Muscle of leg (tissue), 11 donors: ENCODE results near the gene MRTFA. TPM values are rescaled to one million over a fixed set of nuclear protein-coding genes. Genes with fewer than 3 reads are reported as not detected.

ENCODE experiments used
- DNase-seq: peaks from one replicate; pipeline ENCODE4 v3.0.0; 2013
- H3K27ac ChIP-seq: one replicate; pipeline ENCODE4 v1.5.1; 2013; ENCODE audit warnings: mild to moderate bottlenecking, low read length, control low read depth
- H3K27me3 ChIP-seq: one replicate; pipeline ENCODE4 v1.6.1; 2013; ENCODE audit warnings: low read length; ENCODE audit not compliant: control insufficient read depth, insufficient read depth
- H3K36me3 ChIP-seq: one replicate; pipeline ENCODE4 v1.6.1; 2013; ENCODE audit warnings: low read length; ENCODE audit not compliant: control insufficient read depth, insufficient read depth
- H3K4me1 ChIP-seq: one replicate; pipeline ENCODE4 v1.6.1; 2013; ENCODE audit warnings: low read length; ENCODE audit not compliant: control insufficient read depth, insufficient read depth
- H3K4me3 ChIP-seq: one replicate; pipeline ENCODE4 v1.5.1; 2013; ENCODE audit warnings: low read length, control low read depth
- H3K9me3 ChIP-seq: replicated peaks from 2 replicates; pipeline ENCODE4 v1.6.1; 2013; ENCODE audit warnings: low read depth, low read length; ENCODE audit not compliant: control insufficient read depth
- WGBS: methylation state at CpG from one replicate; pipeline ENCODE4 v1.1.5; 2013; ENCODE audit warnings: missing lambda C conversion rate; ENCODE audit not compliant: insufficient coverage; 5-methylcytosine and 5-hydroxymethylcytosine counted together
- polyA plus RNA-seq, 8 donors: library from polyadenylated mRNA; unstranded; fragments of 120-200 nt; gene quantifications; one replicate each; pipeline versions ENCODE4 v1.2.1 to v1.2.3, GENCODE V29; 2013; ENCODE audit warnings: inconsistent platforms in 1 of 8, low replicate concordance in 1 of 8; ENCODE audit not compliant: insufficient read length in 8 of 8, insufficient read depth in 1 of 8
- total RNA-seq: library from RNA; stranded (reverse); fragments of 120-200 nt; gene quantifications from one replicate; pipeline ENCODE4 v1.2.4, GENCODE V29; 2013

MRTFA gene
- total and polyA plus RNA-seq, 9 donors = 19.0 to 35.7 (median 29.5) TPM

DNA sequence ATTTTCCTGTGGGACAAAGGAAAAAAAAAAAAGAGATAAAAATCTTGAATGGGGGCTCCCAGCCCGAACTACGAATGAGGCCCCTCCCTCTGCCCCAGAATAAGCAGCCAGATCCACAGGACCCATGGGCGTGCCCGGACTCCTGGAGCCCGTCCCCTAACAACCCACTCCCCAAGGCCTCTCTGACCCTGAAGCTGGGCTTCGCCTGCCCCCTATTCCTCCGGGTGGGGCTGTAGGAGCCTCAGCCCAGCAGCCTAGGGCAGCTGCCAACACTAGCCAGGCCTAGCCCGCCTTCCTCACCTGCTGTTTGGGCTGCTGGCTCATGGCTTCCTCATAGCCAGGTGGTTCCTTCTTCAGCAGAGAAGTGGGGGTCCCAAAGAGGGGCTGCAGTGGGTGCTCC, 219.5 kb downstream of the MRTFA start:
- Histone ChIP-seq H3K27ac (no peak overlapping the region), H3K9me3 (no peaks in the 10 kb centered on the region), H3K27me3 (no peaks in the 10 kb centered on the region), H3K4me3 (no peak overlapping the region), H3K36me3 (peaks cover 77% of the 10 kb centered on the region), H3K4me1 (peaks cover 50% of the 10 kb centered on the region)
- 93% methylated on average over 8 of the region's 8 CpGs for WGBS
- no peak for DNase-seq

DNA sequence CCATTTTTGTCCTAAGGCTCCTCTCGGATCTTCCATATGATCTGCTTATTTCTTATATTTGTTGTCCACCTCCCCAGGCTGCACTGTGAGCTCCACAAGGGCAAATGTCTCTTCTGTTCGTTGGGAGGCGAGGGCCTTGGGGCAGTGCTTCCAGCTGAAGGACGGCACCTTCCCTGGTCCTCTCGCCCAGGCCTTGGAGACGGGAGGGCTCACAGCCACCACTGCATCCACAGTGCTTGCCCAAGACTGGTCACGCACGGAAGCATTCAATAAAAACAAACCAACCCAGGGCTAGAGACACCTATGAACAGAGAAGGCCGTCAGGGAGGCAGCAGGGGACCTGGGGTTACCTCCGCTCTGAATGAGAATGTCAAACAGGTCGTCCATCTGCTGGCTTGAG, 219.9 kb downstream of the MRTFA start:
- peaks cover 47% of the 10 kb centered on the region for H3K4me1 ChIP-seq

DNA sequence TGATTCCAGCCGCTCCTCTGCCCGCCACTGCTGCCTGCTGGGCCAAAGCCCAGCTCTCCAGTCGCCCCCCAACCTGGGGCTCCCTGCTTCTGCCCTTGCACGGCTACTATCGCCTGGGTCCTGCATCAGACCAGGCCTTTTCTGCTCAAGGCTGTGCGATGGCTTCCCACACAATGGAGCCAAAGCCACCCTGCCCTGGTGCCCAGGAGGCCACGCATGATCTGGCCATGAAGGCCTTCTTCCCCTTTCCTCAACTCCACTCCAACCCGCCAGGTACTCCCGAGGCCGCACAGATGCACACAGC, 220.3 kb downstream of the MRTFA start:
- no peaks in the 10 kb centered on the region for H3K9me3 ChIP-seq
- DNase-seq = no peak
- no peak overlapping the region for H3K4me3 ChIP-seq
- no peaks in the 10 kb centered on the region for H3K27me3 ChIP-seq
- WGBS = 94% methylated on average over 9 of the region's 10 CpGs
- no peak overlapping the region for H3K27ac ChIP-seq
- peaks cover 75% of the 10 kb centered on the region for H3K36me3 ChIP-seq
- peaks cover 47% of the 10 kb centered on the region for H3K4me1 ChIP-seq

More for the DNA sequence above, 219.9 kb downstream of the MRTFA start:
- H3K27ac ChIP-seq = no peak overlapping the region
- 87% methylated on average over 7 of the region's 11 CpGs for WGBS
- H3K27me3 ChIP-seq = no peaks in the 10 kb centered on the region
- H3K36me3 ChIP-seq = peaks cover 75% of the 10 kb centered on the region
- no peak for DNase-seq
- no peak overlapping the region for H3K4me3 ChIP-seq
- no peaks in the 10 kb centered on the region for H3K9me3 ChIP-seq

DNA sequence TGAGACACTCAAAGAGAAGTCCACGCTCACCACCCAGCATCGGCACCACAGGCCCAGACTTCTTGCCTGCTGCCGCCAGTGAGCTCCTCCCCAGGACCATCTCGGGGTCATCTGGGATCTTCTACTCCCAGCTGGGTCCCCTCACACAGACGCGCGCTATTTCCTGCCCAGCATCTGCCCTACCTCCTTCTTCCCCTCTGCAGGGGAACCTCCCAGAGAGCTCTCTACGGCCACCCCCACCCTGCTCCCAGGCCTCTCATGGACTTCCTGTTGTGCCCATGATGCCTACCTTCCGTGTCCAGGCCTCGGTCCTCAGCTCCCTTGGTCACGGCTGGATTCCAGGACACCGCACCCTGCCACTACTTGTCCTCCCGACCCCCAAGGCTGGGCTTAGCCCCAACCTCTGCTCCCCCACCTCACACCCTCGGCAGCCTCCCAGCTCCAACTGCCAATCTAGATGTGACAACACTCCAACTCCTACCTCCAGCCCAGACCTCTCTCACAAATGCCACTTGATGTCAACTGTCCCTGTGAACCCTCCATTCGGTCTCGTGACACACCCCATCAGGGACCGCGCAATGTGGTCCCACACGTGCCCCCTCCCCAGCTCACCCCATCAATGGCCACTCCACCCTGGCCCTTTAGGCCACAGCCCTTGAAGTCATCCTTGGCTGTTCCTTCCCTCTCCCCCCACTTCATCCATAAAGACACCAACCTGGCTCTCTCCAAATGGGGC, 220.8 kb downstream of the MRTFA start:
- Histone ChIP-seq H3K36me3 (peaks cover 75% of the 10 kb centered on the region), H3K27ac (no peak overlapping the region), H3K4me1 (peaks cover 47% of the 10 kb centered on the region), H3K9me3 (no peaks in the 10 kb centered on the region), H3K4me3 (no peak overlapping the region), H3K27me3 (no peaks in the 10 kb centered on the region)
- WGBS = 73% methylated on average over 18 of the region's 19 CpGs
- no peak for DNase-seq

DNA sequence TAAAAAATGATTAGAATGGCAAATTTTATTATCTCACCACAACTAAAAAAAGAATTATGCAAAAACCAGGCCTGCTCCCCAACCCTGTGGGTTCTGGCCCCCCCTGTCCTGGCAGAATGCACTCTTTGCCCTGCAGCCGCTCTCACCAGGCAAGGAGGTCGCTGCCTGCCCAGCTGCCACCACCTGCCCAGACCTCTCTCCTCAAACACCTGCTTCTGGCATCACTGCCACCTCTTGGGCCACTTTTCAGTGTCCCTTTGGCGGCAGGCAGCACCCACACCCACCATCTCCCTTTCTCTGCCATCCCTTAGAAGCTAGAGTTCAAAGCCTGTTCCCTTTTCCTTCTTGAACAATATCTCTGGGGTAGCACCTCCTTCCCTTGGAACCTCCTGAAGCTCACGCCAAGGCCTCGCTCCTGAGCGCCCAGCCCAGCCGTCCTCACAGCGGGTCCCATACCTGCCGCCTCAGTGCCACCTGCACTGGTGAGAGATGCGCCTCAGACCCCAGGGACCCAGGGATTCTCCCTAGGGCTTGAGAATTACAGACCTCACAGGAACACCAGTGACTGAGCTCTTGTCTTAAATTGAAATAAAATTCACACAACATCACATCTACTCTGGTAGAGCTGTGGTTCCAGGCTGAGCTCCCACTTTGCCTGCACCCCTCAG, 221.5 kb downstream of the MRTFA start:
- H3K36me3 ChIP-seq = peaks cover 75% of the 10 kb centered on the region

DNA sequence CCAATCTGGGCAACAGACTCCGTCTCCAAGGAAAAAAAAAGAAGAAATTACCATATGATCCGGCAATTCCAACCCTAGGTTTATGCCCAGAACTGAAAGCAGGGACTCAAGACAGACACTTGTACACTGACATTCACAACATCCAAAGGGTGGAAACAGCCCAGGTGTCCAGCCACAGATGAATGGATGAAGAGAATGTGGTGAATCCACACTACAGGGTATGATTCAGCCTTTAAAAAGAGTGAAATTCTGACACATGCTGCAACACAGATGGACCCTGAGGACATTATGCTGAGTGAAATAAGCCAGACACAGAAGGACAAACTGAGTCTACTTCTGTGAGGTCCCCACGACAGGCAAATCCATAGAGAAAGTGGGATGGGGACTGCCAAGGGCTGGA, 222.2 kb downstream of the MRTFA start:
- Histone ChIP-seq H3K36me3 (peaks cover 75% of the 10 kb centered on the region), H3K4me1 (peaks cover 45% of the 10 kb centered on the region), H3K9me3 (no peaks in the 10 kb centered on the region), H3K4me3 (no peak overlapping the region), H3K27me3 (no peaks in the 10 kb centered on the region), H3K27ac (peak overlapping the region; percentile 13)
- DNase-seq = no peak
- WGBS = 60% methylated on average over 1 of the region's 3 CpGs

More for the DNA sequence above, 221.5 kb downstream of the MRTFA start:
- Histone ChIP-seq H3K27me3 (no peaks in the 10 kb centered on the region), H3K27ac (no peak overlapping the region), H3K4me1 (peaks cover 47% of the 10 kb centered on the region), H3K9me3 (no peaks in the 10 kb centered on the region), H3K4me3 (no peak overlapping the region)
- 88% methylated on average over 10 of the region's 10 CpGs for WGBS
- DNase-seq = no peak

DNA sequence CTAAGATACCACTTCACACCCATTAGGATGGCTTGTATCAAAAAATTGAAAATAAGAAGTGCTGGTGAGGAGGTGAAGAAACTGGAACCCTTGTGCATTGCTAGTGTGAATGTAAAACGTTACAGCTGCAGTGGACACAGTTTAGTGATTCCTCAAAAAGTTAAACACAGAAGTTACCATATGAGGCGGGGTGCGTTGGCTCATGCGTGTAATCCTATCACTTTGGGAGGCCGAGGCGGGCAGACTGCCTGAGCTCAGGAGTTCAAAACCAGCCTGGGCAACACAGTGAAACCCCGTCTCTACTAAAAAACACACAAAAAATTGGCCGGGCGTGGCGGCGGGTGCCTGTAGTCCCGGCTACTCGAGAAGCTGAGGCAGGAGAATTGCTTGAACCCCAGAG, 222.6 kb downstream of the MRTFA start:
- Histone ChIP-seq H3K4me1 (peaks cover 41% of the 10 kb centered on the region), H3K4me3 (no peak overlapping the region), H3K36me3 (peaks cover 76% of the 10 kb centered on the region), H3K9me3 (no peaks in the 10 kb centered on the region), H3K27ac (no peak overlapping the region), H3K27me3 (no peaks in the 10 kb centered on the region)
- DNase-seq = no peak
- 77% methylated on average over 13 of the region's 13 CpGs for WGBS

DNA sequence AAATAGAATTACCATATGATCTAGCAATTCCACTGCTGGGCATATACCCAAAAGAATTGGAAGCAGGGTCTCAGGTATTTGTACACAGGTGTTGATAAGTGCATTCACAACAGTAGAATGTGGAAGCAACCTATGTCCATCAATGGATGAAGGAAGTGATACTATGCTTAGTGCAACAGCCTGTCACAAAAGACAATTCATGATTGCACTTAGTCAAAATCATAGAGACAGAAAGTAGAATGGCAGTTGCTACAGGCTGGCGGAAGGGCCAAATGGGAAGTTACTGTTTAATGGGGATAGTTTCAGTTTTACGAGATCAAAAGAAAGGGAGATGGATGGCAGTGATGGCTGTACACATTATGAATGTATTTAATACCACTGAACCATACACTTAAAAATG, 224.1 kb downstream of the MRTFA start:
- Histone ChIP-seq H3K4me3 (no peak overlapping the region), H3K27ac (no peak overlapping the region), H3K36me3 (peaks cover 77% of the 10 kb centered on the region), H3K27me3 (no peaks in the 10 kb centered on the region), H3K4me1 (peaks cover 28% of the 10 kb centered on the region), H3K9me3 (no peaks in the 10 kb centered on the region)
- WGBS = no CpG with 5 or more reads among the region's 2 CpGs
- no peak for DNase-seq

DNA sequence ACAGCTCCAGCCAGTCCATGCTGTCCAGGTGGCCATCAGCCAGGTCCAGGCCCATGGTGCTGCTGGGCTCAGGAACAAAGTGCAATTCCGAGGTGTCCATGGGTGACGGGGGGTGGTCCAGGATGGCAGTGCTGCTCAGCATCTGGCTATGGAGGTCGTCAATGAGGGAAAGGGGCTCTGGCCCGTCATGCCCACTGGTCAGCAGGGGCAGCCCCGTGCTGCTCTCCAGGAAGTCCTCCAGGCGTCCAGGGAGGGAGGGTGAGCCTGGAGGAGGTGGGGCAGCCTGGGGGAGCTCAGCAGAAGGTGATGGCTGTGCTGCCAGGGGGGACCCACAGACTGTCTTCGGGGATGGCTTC, 225.0 kb downstream of the MRTFA start:
- Histone ChIP-seq H3K27me3 (no peaks in the 10 kb centered on the region), H3K4me1 (peaks cover 24% of the 10 kb centered on the region), H3K4me3 (no peak overlapping the region), H3K36me3 (peaks cover 77% of the 10 kb centered on the region), H3K27ac (no peak overlapping the region), H3K9me3 (no peaks in the 10 kb centered on the region)
- no peak for DNase-seq
- WGBS = 77% methylated on average over 6 of the region's 7 CpGs

DNA sequence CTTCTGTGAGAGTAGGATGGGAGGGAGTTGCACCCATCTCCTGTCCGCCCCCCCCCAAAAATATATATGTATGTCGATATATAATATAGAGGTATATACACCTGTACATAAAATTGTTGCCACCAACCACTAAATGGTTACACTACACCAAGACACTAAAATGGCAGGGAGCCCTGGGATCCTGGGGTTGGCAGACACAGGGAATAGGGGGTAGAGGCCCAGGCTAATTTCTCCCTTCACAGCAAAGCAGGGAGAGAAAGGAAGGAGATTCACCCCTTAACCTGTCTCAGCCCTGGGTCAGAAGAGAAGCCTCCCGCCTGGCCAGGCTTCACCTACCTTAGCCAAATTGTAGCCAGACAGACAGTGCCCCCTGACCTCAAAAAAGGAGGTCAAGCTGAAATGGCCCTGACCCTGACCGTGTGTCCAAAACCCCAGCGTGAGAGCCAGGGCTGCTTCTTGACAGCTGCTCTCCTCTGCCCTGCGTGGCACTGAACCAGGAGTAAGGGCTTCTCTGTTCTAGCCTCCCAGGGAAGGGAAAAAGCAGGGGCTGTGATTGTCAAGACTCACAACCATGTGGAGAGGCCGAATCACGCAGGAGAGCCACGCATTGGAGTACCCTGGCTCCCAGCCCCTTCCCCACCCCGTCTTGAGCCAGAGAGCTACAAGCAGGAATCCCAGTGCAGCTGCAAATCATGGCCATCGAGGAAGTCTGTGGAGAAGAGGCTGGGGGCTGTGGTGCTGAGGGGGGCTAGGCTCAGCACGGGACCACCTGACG, 225.6 kb downstream of the MRTFA start:
- no peak for DNase-seq
- H3K36me3 ChIP-seq = peaks cover 77% of the 10 kb centered on the region
- no peak overlapping the region for H3K27ac ChIP-seq

More for the DNA sequence above, 225.6 kb downstream of the MRTFA start:
- WGBS = 72% methylated on average over 6 of the region's 13 CpGs
- Histone ChIP-seq H3K4me1 (peaks cover 20% of the 10 kb centered on the region), H3K9me3 (no peaks in the 10 kb centered on the region), H3K4me3 (no peak overlapping the region), H3K27me3 (no peaks in the 10 kb centered on the region)
